ENCODE results near the gene FYCO1.

DNA sequence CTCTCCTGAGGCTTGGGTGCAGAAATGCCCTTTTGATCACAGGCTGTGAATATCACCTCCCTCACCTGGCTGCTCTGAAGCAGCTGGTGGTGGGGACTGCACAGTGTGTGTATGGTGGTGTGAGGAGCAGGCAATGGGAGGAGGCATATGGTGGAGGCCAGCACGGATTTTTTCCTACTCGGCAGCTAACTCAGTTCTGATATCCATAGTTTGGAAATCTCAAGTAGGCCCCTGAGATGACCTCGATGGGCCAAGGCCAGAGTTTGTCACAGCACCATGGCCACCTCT, 73.6 kb downstream of the FYCO1 start:
- TF ChIP-seq EZH2 (IDR thresholded peaks at IDR 0.05; ENCODE audit: insufficient read depth, poor library complexity, severe bottlenecking) (no peak), EZH2phosphoT487 (IDR thresholded peaks at IDR 0.05; ENCODE audit: insufficient read depth, low read depth) (no peak)
